Measurements from ENCODE around the gene TUBB.
A peak's percentile ranks its signal among the peaks of the same experiment; 100 is the strongest.

TUBB gene

GRCh38 chr6:30724906-30725667 is 4.9 kb downstream of the TUBB start:
- no peak for TF ChIP-seq EZH2 (IDR thresholded peaks at IDR 0.05; ENCODE audit: borderline replicate concordance, low read length)
- no peak overlapping the region for H3K4me3 ChIP-seq (ENCODE audit: low read depth, low read length, poor library complexity, severe bottlenecking)
- H4K20me1 ChIP-seq (ENCODE audit: insufficient read depth, low read length): no peaks in the 10 kb centered on the region
- H3K4me2 ChIP-seq (ENCODE audit: low read length): no peak overlapping the region; the same call in 1 of the 2 replicates
- H3K27me3 ChIP-seq (ENCODE audit: insufficient read depth, low read length): no peaks in the 10 kb centered on the region
- peaks cover 39% of the 10 kb centered on the region for H3F3A ChIP-seq (ENCODE audit: insufficient read depth, low read length)
- no peaks in the 10 kb centered on the region for H3K9me2 ChIP-seq (ENCODE audit: low read depth, low read length)
- H3K9ac ChIP-seq (ENCODE audit: low read length): no peak overlapping the region
- no peaks in the 10 kb centered on the region for H3K9me3 ChIP-seq (ENCODE audit: low read length)
- H3K4me1 ChIP-seq (ENCODE audit: insufficient read depth, low read length, severe bottlenecking): peaks cover 20% of the 10 kb centered on the region
- peaks cover 19% of the 10 kb centered on the region for H3K79me2 ChIP-seq (ENCODE audit: insufficient read depth, low read length)
- H3K27ac ChIP-seq (ENCODE audit: low read depth, low read length, poor library complexity, severe bottlenecking): peak overlapping the region; percentile 24
- H2AFZ ChIP-seq (ENCODE audit: low read length): no peak overlapping the region
- peaks cover 65% of the 10 kb centered on the region for H3K36me3 ChIP-seq (ENCODE audit: insufficient read depth, low read length)

- H3K79me2 ChIP-seq (ENCODE audit: insufficient read depth, low read length): peaks cover 13% of the 10 kb centered on the region
- H3K4me1 ChIP-seq (ENCODE audit: insufficient read depth, low read length, severe bottlenecking): peaks cover 28% of the 10 kb centered on the region
- H4K20me1 ChIP-seq (ENCODE audit: insufficient read depth, low read length): no peaks in the 10 kb centered on the region
These were observed 5.8 kb downstream of the TUBB start for GRCh38 chr6:30725713-30726505.

GRCh38 chr6:30726506-30727413 is 6.6 kb downstream of the TUBB start:
- no peak overlapping the region for H3K4me2 ChIP-seq (ENCODE audit: low read length)
- no peaks in the 10 kb centered on the region for H3K9me3 ChIP-seq (ENCODE audit: low read length)
- H3K4me3 ChIP-seq (ENCODE audit: low read depth, low read length, poor library complexity, severe bottlenecking): no peak overlapping the region
- H3K9ac ChIP-seq (ENCODE audit: low read length): no peak overlapping the region
- H2AFZ ChIP-seq (ENCODE audit: low read length): no peak overlapping the region
- no peaks in the 10 kb centered on the region for H4K20me1 ChIP-seq (ENCODE audit: insufficient read depth, low read length)
- H3K27ac ChIP-seq (ENCODE audit: low read depth, low read length, poor library complexity, severe bottlenecking): no peak overlapping the region
- peaks cover 36% of the 10 kb centered on the region for H3K4me1 ChIP-seq (ENCODE audit: insufficient read depth, low read length, severe bottlenecking)
- TF ChIP-seq CTCF (IDR thresholded peaks at IDR 0.05; ENCODE audit: low read length) (no peak), EZH2 (IDR thresholded peaks at IDR 0.05; ENCODE audit: borderline replicate concordance, low read length) (no peak)
- no peaks in the 10 kb centered on the region for H3K9me2 ChIP-seq (ENCODE audit: low read depth, low read length)
- H3F3A ChIP-seq (ENCODE audit: insufficient read depth, low read length): peaks cover 37% of the 10 kb centered on the region
- H3K36me3 ChIP-seq (ENCODE audit: insufficient read depth, low read length): peaks cover 60% of the 10 kb centered on the region
- H3K79me2 ChIP-seq (ENCODE audit: insufficient read depth, low read length): peaks cover 7% of the 10 kb centered on the region
- no peaks in the 10 kb centered on the region for H3K27me3 ChIP-seq (ENCODE audit: insufficient read depth, low read length)

More at GRCh38 chr6:30725713-30726505, 5.8 kb downstream of the TUBB start:
- Histone ChIP-seq H3K9me3 (ENCODE audit: low read length) (no peaks in the 10 kb centered on the region), H3K4me2 (ENCODE audit: low read length) (no peak overlapping the region), H3K27me3 (ENCODE audit: insufficient read depth, low read length) (no peaks in the 10 kb centered on the region), H3K9me2 (ENCODE audit: low read depth, low read length) (no peaks in the 10 kb centered on the region), H2AFZ (ENCODE audit: low read length) (no peak overlapping the region), H3K27ac (ENCODE audit: low read depth, low read length, poor library complexity, severe bottlenecking) (peak overlapping the region; percentile 24), H3K4me3 (ENCODE audit: low read depth, low read length, poor library complexity, severe bottlenecking) (no peak overlapping the region), H3K9ac (ENCODE audit: low read length) (no peak overlapping the region), H3F3A (ENCODE audit: insufficient read depth, low read length) (peaks cover 39% of the 10 kb centered on the region), H3K36me3 (ENCODE audit: insufficient read depth, low read length) (peaks cover 64% of the 10 kb centered on the region)
- TF ChIP-seq EZH2 (IDR thresholded peaks at IDR 0.05; ENCODE audit: borderline replicate concordance, low read length) (no peak), CTCF (IDR thresholded peaks at IDR 0.05; ENCODE audit: low read length) (no peak)

All from OCI-LY1 (cell line).